Spleen (tissue), 11 donors: ENCODE data around the gene CDH13. TPM values are rescaled to one million over a fixed set of nuclear protein-coding genes. Genes with fewer than 3 reads are reported as not detected.

Experiments
- DNase-seq: peaks from one replicate; pipeline ENCODE4 v3.0.0-alpha.2; 2020
- H3K27ac ChIP-seq, 8 donors: fragments of 200-600 bp; sonication (generic) in 7 of 8; 1 replicate in 4 of 8; 2 replicates in 4 of 8; pipeline versions ENCODE4 v1.5.0 to v1.8.0; 2016 to 2021; ENCODE audit warnings: inconsistent platforms in 4 of 8, mild to moderate bottlenecking in 4 of 8, moderate library complexity in 1 of 8
- H3K27me3 ChIP-seq, 7 donors: fragments of 200-600 bp; sonication (generic) in 6 of 7; replicated peaks in 1 of 7; 1 replicate in 4 of 7; 2 replicates in 3 of 7; pipeline versions ENCODE4 v1.5.0 to v1.8.0; 2016 to 2021; ENCODE audit warnings: inconsistent platforms in 3 of 7, mild to moderate bottlenecking in 1 of 7
- H3K36me3 ChIP-seq, 6 donors: fragments of 200-600 bp; sonication (generic) in 5 of 6; 1 replicate in 4 of 6; 2 replicates in 2 of 6; pipeline versions ENCODE4 v1.5.0 to v1.8.0; 2016 to 2021; ENCODE audit warnings: inconsistent platforms in 2 of 6
- H3K4me1 ChIP-seq, 6 donors: fragments of 200-600 bp; sonication (generic) in 5 of 6; 1 replicate in 3 of 6; 2 replicates in 3 of 6; pipeline versions ENCODE4 v1.5.0 to v1.8.0; 2016 to 2021; ENCODE audit warnings: inconsistent platforms in 3 of 6
- H3K4me3 ChIP-seq, 8 donors: fragments of 200-600 bp; sonication (generic) in 7 of 8; 1 replicate in 4 of 8; 2 replicates in 4 of 8; pipeline versions ENCODE4 v1.5.0 to v1.8.0; 2016 to 2021; ENCODE audit warnings: inconsistent platforms in 4 of 8, mild to moderate bottlenecking in 4 of 8, moderate library complexity in 2 of 8
- H3K9me3 ChIP-seq, 8 donors: fragments of 200-600 bp; sonication (generic) in 7 of 8; 1 replicate in 4 of 8; 2 replicates in 4 of 8; pipeline versions ENCODE4 v1.5.0 to v1.8.0; 2016 to 2021; ENCODE audit warnings: inconsistent platforms in 4 of 8
- POLR2A ChIP-seq, 3 donors: fragments of 450-650 bp; IDR thresholded peaks; one replicate each; pipeline ENCODE4 v1.5.1; 2017; ENCODE audit warnings: antibody characterized with exemption in 3 of 3, mild to moderate bottlenecking in 1 of 3
- POLR2AphosphoS5 ChIP-seq, 3 donors: sonication (generic); formaldehyde crosslinking; IDR thresholded peaks; one replicate each; pipeline ENCODE4 v1.5.1; 2017; ENCODE audit warnings: antibody characterized with exemption in 3 of 3
- WGBS, 5 donors: extraction: QIAGEN DNeasy Blood & Tissue Kit in 3 of 5; methylation state at CpG; one replicate each; pipeline versions ENCODE4 v1.1.5 to v1.1.7; 2013 to 2018; 5-methylcytosine and 5-hydroxymethylcytosine counted together
- intact Hi-C: fragments of 100-400 bp; cut with DNase I; formaldehyde crosslinking; loops from one replicate; pipeline ENCODE4 v1.15.0; 2023; ENCODE audit warnings: low total_unique reads
- polyA plus RNA-seq, 3 donors: library from polyadenylated mRNA; stranded (reverse); fragments of 200-250 nt; gene quantifications; one replicate each; pipeline ENCODE4 v1.2.1, GENCODE V29; 2013
- total RNA-seq, 7 donors: library from RNA; depleted of rRNA in 3 of 7; stranded (reverse); fragments of >200 nt in 3 of 7; fragmentation: NEBNext Ultra II Directional in 4 of 7; extraction: Animal tissue kit (Norgen Biotek cat#: 25700) in 4 of 7; gene quantifications; one replicate each; pipeline versions ENCODE4 v1.1.0 to v1.2.1, GENCODE V29; 2016 to 2021
- TF ChIP-seq, protein P1 (sequence below), 11 experiments: fragments of 200-600 bp in 7 of 11; fragments of 450-650 bp in 4 of 11; sonication (generic) in 4 of 11; IDR thresholded peaks in 8 of 11; conservative IDR thresholded peaks in 3 of 11; 1 replicate in 7 of 11; 2 replicates in 4 of 11; pipeline versions ENCODE4 v1.4.0 to v1.8.0; 2016 to 2021; ENCODE audit warnings: antibody characterized with exemption in 11 of 11, inconsistent platforms in 4 of 11, mild to moderate bottlenecking in 1 of 11
- donor health status: healthy with polysubstance abuse.
- donor health status: DM: no; HTN: no; CAD: no; lungs with moderate emphysema.
- donor health status: DM: no; HTN: no; CAD: no.
- donor health status: Bipolar disorder and iron deficiency.
- donor health status: healthy.
- donor health status: DM: no; HTN: no; CAD: no.
- donor health status: DM: yes; HTN: yes; CAD: no.

The CDH13 gene
- total and polyA plus RNA-seq, 10 donors = 0.13 to 4.6 (median 1.1) TPM

- H3K27ac ChIP-seq = no peak overlapping the region
- intact Hi-C loops = no loop called here
Observed at GRCh38 chr16:83005653-83006160, 378.9 kb downstream of the CDH13 start.

GRCh38 chr16:83010776-83011720 is 384.3 kb downstream of the CDH13 start:
- Histone ChIP-seq H3K27me3 (peaks cover 0 to 5% (median 0%) of the 10 kb centered on the region in 7 donors), H3K36me3 (no peaks in the 10 kb centered on the region), H3K9me3 (no peaks in the 10 kb centered on the region), H3K4me1 (no peaks in the 10 kb centered on the region), H3K27ac (no peak overlapping the region), H3K4me3 (no peak overlapping the region)
- 83 to 90% (median 85%) methylated on average over 15 of the region's 15 CpGs for WGBS, 5 donors
- no peak for DNase-seq
- TF ChIP-seq POLR2A (IDR thresholded peaks at IDR 0.05) = no peak
- TF ChIP-seq POLR2AphosphoS5 (IDR thresholded peaks at IDR 0.05) = no peak
- TF ChIP-seq, protein P1, sequence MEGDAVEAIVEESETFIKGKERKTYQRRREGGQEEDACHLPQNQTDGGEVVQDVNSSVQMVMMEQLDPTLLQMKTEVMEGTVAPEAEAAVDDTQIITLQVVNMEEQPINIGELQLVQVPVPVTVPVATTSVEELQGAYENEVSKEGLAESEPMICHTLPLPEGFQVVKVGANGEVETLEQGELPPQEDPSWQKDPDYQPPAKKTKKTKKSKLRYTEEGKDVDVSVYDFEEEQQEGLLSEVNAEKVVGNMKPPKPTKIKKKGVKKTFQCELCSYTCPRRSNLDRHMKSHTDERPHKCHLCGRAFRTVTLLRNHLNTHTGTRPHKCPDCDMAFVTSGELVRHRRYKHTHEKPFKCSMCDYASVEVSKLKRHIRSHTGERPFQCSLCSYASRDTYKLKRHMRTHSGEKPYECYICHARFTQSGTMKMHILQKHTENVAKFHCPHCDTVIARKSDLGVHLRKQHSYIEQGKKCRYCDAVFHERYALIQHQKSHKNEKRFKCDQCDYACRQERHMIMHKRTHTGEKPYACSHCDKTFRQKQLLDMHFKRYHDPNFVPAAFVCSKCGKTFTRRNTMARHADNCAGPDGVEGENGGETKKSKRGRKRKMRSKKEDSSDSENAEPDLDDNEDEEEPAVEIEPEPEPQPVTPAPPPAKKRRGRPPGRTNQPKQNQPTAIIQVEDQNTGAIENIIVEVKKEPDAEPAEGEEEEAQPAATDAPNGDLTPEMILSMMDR (IDR thresholded peaks at IDR 0.05 in 8 of 11, conservative IDR thresholded peaks at IDR 0.05 in 3 of 11) = no peak
- intact Hi-C loops = no loop called here

More at GRCh38 chr16:83005653-83006160, 378.9 kb downstream of the CDH13 start:
- Histone ChIP-seq H3K27me3 (peaks cover 0 to 5% (median 0%) of the 10 kb centered on the region in 7 donors), H3K4me1 (no peaks in the 10 kb centered on the region), H3K4me3 (no peak overlapping the region), H3K36me3 (no peaks in the 10 kb centered on the region), H3K9me3 (no peaks in the 10 kb centered on the region)
- TF ChIP-seq POLR2AphosphoS5 (IDR thresholded peaks at IDR 0.05) (no peak), POLR2A (IDR thresholded peaks at IDR 0.05) (no peak)
- TF ChIP-seq, protein P1 (IDR thresholded peaks at IDR 0.05 in 8 of 11, conservative IDR thresholded peaks at IDR 0.05 in 3 of 11) = no peak
- 69 to 100% (median 87%) methylated on average over 1 of the region's 1 CpG for WGBS, 5 donors
- no peak for DNase-seq

DNA sequence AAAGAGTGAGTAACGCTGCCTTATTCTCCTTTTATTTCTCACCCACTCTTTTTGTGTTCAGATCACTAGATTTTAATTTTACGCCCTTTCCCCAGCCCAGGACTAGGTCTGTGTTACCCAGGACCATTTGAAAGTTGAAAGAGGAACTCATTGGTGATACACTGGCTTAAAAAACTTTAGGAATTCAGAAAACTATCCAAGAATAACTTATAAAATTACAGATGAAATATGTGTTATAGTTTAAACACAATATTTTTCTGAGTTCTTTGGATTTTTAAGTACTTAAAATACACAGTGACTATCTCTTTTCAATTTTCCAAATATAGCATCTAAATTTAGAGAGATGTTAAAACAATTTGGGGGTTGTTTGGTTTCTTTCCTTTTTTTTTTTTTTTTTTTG is 385.2 kb downstream of the CDH13 start:
- H3K9me3 ChIP-seq = no peaks in the 10 kb centered on the region
- intact Hi-C loops = no loop called here
- H3K27ac ChIP-seq = no peak overlapping the region
- TF ChIP-seq POLR2A (IDR thresholded peaks at IDR 0.05) (no peak), POLR2AphosphoS5 (IDR thresholded peaks at IDR 0.05) (no peak)
- TF ChIP-seq, protein P1 (IDR thresholded peaks at IDR 0.05 in 8 of 11, conservative IDR thresholded peaks at IDR 0.05 in 3 of 11) = no peak
- DNase-seq = no peak
- no peak overlapping the region for H3K4me3 ChIP-seq
- no peaks in the 10 kb centered on the region for H3K36me3 ChIP-seq
- H3K27me3 ChIP-seq = peaks cover 0 to 5% (median 0%) of the 10 kb centered on the region in 7 donors
- H3K4me1 ChIP-seq = no peaks in the 10 kb centered on the region
- WGBS, 5 donors = 81 to 96% (median 87%) methylated on average over 2 of the region's 2 CpGs

DNA sequence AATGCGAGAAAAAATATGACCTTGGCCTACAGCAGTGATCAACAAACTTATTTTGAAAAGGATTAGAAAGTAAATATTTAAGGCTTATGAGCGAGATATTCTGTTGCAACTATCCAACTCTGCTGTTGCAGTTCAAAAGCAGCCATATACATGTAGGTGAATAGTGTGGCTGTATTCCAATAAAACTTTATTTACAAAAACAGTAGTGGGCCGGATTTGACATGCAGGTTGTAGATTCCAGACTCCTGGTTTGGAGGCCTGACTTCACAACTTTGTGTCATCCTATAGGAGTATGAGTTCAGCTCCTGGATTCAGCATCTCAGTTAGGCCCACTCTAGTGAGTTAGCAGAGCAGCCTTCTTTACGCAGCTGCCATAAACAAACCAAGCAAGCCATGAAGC is 386.3 kb downstream of the CDH13 start:
- no peaks in the 10 kb centered on the region for H3K4me1 ChIP-seq
- TF ChIP-seq, protein P1 (IDR thresholded peaks at IDR 0.05 in 8 of 11, conservative IDR thresholded peaks at IDR 0.05 in 3 of 11) = no peak
- TF ChIP-seq POLR2A (IDR thresholded peaks at IDR 0.05) (no peak), POLR2AphosphoS5 (IDR thresholded peaks at IDR 0.05) (no peak)
- 80 to 93% (median 87%) methylated on average over 4 of the region's 4 CpGs for WGBS, 5 donors
- no peaks in the 10 kb centered on the region for H3K36me3 ChIP-seq
- no peaks in the 10 kb centered on the region for H3K9me3 ChIP-seq
- no peak overlapping the region for H3K4me3 ChIP-seq
- H3K27ac ChIP-seq = no peak overlapping the region
- intact Hi-C loops = no loop called here
- no peak for DNase-seq
- no peaks in the 10 kb centered on the region for H3K27me3 ChIP-seq
